ENCODE data around the gene TOMT.

DNA sequence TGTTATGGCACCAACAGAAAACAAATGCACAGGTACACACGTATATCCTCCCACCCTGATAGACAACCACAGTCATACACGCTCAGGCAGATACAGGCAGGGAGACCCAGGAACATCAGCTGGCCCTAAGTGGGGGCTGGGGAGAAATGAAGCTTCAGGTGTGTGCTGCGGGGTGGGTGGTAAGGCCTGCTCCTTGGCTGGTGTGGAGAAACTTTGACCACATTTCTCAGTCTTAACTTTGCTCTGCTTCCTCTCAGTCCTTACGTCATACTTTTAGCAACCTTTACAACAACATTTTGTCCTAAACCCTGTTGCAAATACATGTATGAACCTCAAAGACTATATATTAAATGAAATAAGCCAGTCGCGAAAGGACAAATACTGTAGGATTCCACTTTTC is 13.5 kb downstream of the TOMT start:
- TF ChIP-seq KDM1A (IDR thresholded peaks at IDR 0.05; ENCODE audit: low read depth) (no peak), EP300 (IDR thresholded peaks at IDR 0.05) (no peak), POLR2A (IDR thresholded peaks at IDR 0.05; ENCODE audit: low read length) (no peak)
- TF ChIP-seq, protein P1, sequence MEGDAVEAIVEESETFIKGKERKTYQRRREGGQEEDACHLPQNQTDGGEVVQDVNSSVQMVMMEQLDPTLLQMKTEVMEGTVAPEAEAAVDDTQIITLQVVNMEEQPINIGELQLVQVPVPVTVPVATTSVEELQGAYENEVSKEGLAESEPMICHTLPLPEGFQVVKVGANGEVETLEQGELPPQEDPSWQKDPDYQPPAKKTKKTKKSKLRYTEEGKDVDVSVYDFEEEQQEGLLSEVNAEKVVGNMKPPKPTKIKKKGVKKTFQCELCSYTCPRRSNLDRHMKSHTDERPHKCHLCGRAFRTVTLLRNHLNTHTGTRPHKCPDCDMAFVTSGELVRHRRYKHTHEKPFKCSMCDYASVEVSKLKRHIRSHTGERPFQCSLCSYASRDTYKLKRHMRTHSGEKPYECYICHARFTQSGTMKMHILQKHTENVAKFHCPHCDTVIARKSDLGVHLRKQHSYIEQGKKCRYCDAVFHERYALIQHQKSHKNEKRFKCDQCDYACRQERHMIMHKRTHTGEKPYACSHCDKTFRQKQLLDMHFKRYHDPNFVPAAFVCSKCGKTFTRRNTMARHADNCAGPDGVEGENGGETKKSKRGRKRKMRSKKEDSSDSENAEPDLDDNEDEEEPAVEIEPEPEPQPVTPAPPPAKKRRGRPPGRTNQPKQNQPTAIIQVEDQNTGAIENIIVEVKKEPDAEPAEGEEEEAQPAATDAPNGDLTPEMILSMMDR (IDR thresholded peaks at IDR 0.05), result no peak
